Activated CD8-positive, alpha-beta memory T cell treated with anti-CD3 and anti-CD28 coated beads for 1 hour (primary cell): ENCODE measurements around the gene MAP4K1.

Source experiments
- DNase-seq, 2 donors: peaks; one replicate each; pipeline ENCODE4 v3.0.0-alpha.2; 2020; ENCODE audit warnings: low read depth in 1 of 2; ENCODE audit errors: extremely low read depth in 1 of 2

MAP4K1 gene

DNA sequence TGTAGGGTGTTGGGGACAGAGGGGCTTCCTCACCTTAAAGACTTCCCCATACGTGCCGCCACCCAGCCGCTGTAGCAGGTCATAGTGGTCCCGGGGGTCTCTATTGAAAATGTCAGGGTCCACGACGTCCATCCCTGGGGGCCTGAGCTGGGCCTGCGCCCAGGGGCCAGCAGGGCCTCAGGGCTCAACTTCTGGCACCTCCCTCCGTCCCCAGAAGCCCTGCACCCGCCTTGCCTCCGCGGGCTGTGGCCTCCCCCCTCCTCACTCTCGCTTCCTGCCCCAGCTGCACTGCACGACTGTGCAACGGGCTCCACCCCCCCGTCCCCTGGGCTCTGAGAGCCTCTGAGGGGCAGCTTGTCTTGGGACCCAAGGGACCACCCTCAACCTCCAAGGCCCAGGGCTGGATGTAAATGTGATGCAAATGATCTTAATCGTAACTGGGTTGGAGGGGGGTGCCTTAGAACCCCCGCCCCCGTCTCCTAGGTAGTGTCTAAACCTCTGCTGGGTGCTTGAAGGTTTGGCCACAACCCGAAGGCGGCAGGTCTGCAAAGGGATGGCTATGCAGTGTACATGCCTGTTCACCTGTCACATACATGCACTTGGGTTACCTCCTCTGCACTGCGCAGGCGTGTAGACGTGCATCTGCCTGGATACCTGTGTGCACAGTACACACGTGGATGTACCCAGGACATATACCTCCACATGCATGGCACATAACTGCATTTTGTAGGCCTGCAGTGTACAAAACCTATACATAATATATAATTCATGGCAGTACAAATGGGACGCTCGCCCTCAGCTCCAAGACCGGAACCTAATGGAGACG, at the start of gene MAP4K1:
TSS of gene MAP4K1 (minus strand) at position 190 of the 826 bp plus-strand sequence. CDS start at position 132, 58 bp downstream.
- peak in 1 of 2 donors; percentile 52 for DNase-seq

DNA sequence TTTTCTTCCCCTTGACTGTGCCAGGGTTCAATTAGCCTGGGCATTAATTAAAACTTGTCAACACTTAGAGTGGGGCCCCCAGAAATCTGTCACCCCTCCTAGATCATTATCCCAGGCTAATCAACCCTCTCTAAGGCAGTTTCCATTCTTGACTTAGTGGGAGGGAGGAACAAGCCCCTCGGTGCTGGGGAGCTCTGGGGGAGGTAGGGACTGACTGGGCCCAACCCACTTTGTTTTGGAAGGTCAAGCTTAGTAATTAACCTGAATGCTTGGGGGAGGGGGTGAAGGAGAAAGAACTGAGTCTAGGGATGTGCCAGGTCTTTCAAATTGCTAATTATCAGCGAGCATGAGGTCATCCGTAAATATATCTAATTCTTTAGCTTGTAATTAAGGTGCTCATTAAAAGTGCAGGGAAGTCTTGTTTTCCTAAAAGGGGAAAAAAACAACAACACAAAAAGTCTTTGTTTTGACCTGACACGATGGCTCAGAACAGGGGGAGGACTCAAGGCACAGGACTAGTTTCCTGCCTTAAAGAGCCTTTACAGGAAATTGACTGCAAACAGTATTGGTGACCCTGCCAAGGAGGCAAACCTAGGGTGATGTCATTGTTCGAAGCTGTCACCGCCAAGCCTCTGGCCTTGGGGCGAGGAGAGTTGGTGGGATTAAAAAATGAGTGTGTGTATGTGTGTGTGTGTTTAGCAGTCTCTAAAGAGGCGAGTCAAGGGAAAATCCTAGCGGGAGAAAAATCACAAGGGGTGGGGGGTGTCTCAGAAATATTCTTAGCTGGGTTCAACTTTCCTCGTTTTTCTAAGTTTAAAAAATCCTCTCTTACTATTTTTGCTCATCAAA, 49.1 kb upstream of the MAP4K1 start:
- no peak for DNase-seq

DNA sequence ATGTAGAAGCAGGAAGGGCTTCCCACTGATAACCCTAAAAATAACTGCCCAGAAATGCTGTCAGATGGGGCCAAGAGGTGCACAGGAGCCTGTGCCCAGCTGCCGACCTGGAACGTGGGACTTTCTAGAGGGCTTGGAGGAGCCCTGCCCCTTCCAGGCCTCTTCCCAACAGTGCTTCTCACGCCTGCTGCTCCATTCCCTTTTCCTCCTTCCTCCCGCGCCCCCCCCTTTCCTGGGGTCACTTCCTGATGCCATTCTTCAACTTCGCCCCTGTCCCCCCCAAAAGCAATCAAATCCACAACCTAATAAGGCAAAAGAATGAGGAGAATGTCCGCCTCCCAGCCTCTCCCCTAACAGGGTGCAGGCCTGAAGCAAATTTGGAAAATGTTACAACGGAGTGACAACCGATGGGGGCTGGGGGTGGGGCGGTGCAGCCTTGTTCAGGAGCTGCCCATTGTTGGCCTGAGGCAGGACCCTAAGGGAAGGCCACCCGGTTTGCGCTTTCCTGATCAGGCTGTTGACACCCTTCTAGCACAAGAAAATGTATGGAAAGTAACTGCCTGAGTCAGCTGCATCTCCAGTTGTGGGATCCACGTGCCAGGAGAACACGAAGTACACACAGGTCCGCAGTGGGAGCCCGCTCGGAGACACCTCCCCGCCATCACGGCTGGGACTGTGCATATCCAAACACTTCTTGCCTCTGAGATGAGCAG, 48.4 kb upstream of the MAP4K1 start:
- DNase-seq, result no peak

DNA sequence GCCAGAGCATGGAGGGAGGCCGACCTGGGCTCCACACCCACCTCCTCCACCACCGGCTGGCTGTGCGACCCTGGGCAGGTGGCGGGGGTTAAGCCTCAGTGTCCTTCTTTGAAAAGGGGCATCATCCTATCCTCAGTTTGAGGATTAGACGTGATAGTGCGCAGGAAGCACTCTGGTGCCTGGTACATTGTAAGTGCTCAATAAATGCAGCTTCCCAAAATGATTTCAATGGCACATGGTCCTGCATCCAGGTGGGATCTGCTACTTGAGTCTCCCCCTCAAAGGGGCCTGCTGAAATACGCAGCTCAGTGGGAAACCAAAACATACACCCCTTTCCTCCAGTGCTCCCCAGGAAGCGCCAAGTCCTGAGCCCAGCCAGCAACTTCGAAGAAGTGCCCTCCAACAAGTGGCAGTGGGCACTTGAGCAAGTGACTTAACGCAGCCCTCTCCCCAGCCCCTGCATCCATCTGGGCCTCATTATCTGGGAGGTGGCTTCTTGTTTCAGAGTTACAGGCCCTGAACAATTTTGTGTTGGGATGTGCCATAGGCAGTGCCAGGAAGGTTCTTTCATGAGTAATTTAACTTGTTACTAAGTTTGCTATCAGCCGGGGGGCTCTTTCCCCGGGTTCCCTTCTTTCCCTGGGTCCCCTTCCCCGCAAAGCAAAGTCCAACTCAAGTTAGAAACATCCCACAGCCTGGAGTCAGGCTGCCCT, 47.6 kb upstream of the MAP4K1 start:
- no peak for DNase-seq

DNA sequence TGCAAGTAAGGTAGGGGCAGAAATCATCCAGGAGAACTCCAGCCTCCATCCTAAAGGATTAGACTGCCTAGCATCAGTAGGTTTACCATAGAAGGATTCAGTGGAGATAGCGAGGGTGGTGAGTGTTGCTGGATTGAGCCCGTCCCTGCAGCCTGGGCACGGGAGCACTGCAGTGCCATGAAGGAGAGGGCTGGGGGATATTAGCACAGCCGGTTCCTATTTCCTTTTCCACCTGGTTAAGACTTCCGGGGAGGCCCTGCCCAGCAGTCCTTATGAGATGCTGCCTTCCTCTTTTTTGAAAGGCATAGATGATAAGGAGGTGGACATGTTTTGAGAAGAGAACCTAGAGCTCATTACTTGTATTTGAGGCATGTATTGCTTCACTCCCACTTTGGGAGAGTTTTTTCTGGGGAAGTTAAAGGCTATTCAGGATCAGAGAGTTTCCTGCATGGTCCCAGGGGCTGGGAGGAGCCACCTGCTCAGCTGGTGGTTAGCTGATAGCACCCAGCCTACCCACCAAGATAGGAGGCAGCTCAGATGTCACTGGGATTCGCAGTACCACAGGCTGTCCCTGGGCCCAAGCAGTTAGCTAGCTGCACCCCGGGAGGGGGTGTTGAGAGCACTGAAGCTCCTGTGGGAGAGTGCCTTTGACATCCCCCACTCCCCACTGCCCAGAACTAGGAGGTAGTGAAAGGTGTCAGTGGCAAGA, 46.9 kb upstream of the MAP4K1 start:
- no peak for DNase-seq

DNA sequence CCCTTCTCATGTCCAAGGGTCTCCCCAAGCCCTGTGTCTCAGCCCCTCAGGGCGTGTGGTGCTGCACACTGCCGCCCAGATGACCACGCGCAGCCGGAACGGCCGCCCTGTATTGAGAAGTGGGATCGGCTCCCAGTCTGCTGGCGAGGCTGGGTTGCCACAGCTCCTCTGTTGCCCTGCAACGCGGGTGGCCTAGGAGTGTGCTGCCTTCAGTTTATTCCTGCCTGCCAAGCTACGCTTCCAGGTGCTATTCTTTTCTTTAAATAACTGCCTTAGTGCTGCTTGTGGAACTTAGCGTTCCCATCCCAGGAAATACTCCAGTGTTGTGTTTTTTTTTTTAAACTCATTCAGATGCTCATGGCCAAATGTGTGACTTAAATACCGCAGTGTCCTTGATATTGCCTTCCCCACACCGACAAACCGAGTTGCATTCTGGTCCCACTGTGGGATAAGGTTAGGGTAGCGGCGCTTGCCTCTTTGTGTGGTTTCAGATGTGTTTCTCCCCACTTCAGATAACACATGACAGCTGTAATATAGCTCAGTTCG, 46.3 kb upstream of the MAP4K1 start:
- no peak for DNase-seq

DNA sequence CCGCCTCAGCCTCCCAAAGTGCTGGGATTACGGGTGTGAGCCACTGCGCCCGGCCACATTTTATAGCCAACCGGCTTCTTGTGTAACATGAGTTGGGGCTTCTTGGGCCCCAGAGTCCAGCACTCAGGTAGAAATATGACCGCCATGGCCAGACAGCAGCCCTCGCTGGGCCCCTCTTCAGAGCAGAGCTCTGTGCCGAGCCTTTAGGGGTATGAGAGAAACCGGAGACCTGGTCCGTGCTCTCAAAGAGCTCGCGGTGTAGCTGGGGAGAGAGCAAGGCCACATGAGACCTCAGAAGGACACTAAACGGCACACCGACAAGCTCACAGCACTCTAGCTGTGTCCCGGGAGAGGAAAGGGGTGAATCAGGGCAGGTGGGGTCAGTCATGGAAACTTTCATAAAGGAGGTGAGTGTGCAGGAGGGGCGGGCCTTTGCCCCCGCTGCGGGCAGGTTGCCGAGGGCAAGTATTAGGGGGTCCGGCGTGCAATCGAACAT, 45.5 kb upstream of the MAP4K1 start:
- DNase-seq, result no peak

DNA sequence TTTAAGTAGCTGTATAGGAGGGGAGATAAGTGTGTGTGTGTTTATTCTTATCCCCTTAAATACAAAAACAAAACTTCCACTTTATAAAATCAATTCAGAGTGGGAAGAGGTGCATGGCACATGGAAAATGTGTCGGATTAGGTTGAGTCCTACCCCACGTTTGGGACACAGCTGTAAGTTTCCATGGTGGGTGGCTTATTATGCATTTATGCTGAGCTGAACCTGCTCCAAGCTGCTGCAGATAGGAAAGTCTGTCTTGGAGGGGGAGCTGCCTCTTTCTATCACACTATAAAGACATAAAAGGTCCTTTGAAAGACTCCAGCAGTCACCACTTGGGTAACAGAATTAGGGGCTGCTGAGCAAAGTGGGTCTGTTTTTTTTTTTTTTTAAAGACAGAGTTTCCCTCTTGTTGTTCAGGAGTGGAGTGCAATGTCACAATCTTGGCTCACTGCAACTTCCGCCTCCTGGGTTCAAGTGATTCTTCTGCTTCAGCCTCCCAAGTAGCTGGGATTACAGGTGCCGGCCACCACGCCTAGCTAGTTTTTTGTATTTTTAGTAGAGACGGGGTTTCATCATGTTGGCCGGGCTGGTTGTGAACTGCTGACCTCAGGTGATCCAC, 44.9 kb upstream of the MAP4K1 start:
- DNase-seq, result no peak

DNA sequence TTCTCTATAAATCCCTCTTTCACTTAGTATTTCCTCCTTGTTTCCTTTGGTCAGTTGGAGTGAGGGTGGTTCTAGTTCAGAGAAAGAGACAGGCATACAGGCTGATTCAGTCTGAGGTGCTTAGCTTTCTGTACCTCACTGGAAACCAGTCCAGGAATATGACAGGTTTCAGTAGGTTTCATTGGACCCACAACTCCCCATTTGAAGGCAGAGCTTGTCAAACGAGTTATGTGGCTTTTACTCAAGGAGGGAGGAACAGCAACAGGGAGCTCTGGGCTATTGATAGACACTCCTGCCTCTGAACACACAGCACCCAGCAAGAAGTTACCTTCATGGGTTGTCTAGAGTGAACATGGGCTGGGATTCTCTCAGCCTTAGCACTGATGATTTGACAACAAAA, 44.2 kb upstream of the MAP4K1 start:
- no peak for DNase-seq

DNA sequence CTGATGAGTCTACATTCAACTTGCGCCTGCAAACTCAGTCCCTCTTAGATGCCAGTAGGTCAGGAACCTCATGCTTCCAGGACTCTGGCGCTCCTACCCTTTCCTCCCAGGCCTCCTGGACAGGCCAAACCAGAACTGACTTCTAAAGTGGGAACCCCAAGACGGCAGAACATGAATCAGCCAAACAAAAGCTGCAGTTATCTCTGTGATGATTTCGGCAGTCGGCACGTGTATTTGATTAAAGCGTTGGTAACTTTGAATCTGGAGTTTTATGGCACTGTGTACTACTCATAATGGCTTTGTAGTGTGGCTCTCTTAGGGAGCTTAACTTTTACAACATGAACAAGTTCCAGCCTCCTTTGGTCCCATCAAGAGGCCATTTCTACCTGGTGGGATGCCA, 43.4 kb upstream of the MAP4K1 start:
- no peak for DNase-seq

DNA sequence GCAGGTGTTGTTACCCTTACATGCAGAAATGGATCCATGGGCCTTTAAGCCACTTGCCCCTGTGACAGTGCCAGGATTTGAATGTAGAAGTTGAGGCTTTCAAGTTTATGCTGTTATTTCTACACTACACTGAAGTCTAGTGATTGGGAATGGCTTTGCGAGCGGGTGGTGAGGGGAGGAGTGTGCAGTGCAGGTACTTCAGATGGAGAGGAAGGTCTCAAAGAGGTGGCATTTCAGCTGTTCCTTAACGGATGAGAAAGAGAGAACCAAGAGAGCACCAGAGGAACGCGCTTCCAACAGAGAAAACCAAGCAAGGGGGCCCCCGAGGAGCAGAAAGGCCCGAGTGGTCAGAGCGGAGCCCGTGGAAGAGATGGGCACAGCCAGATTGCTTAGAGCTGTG, 43.0 kb upstream of the MAP4K1 start:
- no peak for DNase-seq

DNA sequence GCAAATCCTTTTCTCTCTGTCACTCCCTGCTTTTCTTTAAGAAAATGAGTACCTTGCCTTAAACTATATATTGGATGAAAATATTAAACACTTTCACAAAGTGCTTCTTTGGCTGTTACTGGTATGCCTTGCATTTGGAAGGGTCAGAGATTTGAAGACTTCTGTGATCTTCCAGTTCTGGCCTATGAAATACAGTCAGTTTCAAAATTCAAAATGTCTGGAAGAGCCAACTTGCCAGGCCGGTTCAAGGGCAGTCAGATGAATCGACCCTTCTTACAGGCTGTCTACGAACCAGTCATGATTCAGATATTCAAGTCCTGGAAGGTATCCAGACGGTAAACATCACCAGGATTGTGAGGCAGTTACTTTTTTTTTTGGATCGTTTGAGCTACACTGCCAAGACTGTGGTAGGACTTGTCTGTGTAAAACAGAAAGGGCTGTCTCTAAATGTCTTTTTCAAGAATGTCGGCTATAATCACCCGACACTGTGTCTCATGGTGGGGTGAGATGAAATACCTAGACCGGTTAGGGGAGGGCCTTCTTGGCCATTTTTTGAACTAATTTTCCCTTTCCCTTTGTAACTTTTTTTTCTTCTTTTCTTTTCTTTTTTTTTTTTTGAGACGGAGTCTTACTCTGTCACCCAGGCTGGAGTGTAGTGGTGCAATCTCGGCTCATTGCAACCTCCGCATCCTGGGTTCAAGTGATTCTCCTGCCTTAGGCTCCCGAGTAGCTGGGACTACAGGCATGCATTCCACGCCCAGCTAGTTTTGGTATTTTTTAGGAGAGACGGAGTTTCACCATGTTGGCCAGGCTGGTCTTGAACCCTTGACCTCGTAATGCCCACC, 40.9 kb upstream of the MAP4K1 start:
- no peak for DNase-seq

DNA sequence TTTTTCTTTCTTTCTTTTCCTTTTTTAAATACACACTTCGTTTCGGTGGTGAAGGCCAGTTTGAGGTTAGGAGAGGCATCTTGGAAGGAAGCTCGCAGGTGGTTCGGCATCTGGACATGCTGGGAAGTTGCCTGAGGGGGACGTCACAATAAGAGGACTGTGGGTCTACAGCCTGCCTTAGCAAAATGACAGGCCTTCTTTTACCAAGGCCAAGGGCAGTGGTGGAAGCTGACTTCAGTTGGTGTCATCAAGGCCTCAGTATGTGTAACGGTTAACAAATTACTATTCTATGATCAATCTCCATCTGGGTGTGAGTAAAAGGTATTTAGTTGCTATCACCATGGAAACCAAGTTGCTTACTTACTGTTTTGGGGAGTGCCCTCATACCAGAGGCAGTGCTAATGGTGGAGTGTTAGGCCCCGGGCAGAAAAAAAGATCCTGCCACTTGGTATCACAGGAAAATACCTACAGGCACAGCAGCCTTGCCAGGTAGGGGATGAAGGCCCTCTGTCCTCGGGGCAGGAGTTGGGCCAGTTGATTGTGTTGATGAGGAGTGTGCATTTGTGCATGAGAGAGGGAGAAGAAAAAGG, 40.0 kb upstream of the MAP4K1 start:
- DNase-seq, result no peak

DNA sequence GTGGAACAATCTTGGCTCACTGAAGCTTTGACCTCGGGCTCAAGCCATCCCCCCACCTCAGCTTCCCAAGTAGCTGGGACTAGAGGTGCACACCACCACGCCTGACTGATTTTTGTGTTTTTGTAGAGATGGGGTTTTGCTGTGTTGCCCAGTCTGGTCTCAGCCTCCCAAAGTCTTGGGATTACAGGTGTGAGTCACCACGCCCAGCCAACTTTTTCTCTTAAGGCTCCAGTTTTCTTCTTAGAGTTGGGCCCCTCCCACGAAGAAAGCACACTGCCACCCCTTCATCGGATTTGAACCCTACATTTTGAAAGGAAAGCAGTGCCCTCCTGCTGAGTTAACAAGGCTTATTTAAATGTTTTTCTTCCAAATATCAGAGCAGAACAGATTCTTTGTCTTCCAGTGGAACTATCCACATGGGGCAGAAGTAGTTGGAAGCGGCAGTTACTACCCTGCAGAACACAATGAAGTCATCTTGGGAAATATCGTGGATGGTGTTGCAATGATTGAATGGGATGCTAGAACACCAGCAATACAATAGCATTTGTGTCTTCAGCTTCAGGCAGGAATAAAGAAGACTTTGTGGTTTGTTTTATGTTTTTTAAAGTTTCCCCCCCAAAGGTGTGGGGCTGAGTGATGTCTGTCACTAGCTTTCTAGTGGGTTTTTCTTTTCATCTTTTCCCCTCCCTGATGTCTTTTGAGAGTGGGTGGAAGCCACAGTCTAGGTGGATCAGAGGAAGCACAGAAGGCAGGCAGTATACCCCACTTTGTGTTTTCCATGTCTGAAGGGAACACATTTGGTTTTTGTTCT, 38.6 kb upstream of the MAP4K1 start:
- DNase-seq, result no peak

DNA sequence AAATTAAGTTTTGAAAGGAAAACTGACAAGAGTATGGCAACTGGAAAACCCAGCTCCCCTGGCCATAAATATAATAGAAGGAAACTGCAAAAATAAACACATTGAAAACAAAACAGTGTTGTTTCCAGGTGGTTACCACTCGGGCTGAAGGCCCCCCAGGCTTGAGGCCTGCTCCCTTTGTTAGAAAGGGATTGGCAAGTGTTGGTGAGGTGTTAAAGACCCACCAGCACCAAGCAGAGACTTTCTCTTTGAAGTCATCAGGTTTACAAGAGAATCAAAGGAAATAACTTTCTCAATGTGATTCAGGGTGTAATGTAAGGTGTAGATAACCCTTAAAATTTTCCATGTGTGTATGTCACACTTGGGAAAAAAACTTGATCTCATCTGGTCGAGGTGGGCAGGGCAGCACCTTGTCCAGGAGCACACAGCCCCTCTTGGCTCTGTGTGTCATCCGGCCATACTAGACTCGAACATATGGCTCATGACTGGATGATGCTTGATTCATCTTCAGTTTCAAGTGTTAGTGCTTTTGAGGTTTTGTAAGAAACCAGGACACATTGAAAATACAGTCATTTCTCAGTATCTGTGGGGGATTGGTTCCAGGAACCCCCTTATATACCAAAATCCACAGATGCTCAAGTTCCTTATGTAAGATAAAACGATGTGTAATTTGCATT, 37.5 kb upstream of the MAP4K1 start:
- DNase-seq, result no peak

DNA sequence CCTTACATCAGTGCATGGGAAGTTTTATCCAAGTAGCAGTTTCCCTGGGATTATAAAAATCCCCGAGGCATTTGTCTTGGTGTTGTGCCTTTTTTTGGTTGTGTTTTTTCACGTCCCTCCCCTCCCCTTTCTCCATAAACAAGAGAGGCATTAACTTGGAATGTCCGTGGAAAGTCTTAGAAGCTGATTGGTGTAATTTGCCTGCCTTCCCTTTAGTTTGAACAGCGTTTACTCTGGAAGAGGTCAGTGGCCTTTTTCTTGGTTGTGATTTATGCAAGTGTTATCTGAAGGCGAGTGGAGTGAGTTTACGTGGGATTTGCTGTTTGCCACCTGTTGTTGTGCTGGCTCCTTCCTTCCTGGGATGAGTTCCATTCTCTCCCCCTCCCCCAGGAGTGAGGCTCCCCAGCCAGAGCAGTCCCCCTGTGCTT, 36.9 kb upstream of the MAP4K1 start:
- no peak for DNase-seq
